Ovary (tissue), 9 donors: ENCODE data around the gene TMEM117. TPM values are rescaled to one million over a fixed set of nuclear protein-coding genes. Genes with fewer than 3 reads are reported as not detected.

Experiments
- DNase-seq, 5 donors: peaks; one replicate each; pipeline ENCODE4 v3.0.0-alpha.2; 2019 to 2020
- H3K27ac ChIP-seq, 2 donors: fragments of 200-600 bp; one replicate each; pipeline versions ENCODE4 v1.5.1 to v1.8.0; 2019 to 2022
- H3K27me3 ChIP-seq: fragments of 200-600 bp; one replicate; pipeline ENCODE4 v1.8.0; 2022
- H3K36me3 ChIP-seq: fragments of 200-600 bp; sonication (generic); one replicate; pipeline ENCODE4 v1.5.1; 2019
- H3K4me1 ChIP-seq: one replicate; pipeline ENCODE4 v1.8.1; 2013; ENCODE audit warnings: mild to moderate bottlenecking, moderate library complexity; ENCODE audit not compliant: insufficient read depth
- H3K4me3 ChIP-seq: fragments of 200-600 bp; sonication (generic); one replicate; pipeline ENCODE4 v1.5.1; 2017
- H3K9me3 ChIP-seq, 2 donors: fragments of 200-600 bp in 1 of 2; sonication (generic) in 1 of 2; one replicate each; pipeline versions ENCODE4 v1.5.1 to v1.8.1; 2013 to 2019; ENCODE audit warnings: mild to moderate bottlenecking in 1 of 2, moderate library complexity in 1 of 2
- CTCF ChIP-seq, 3 donors: fragments of 450-650 bp in 2 of 3; fragments of 200-600 bp in 1 of 3; IDR thresholded peaks; one replicate each; pipeline versions ENCODE4 v1.5.1 to v1.8.0; 2016 to 2022; ENCODE audit warnings: antibody characterized with exemption in 3 of 3, mild to moderate bottlenecking in 1 of 3
- EP300 ChIP-seq: sonication (generic); formaldehyde crosslinking; IDR thresholded peaks from one replicate; pipeline ENCODE4 v1.6.1; 2017; ENCODE audit warnings: antibody characterized with exemption
- POLR2A ChIP-seq: fragments of 450-650 bp; IDR thresholded peaks from one replicate; pipeline ENCODE4 v1.6.1; 2017; ENCODE audit warnings: antibody characterized with exemption, mild to moderate bottlenecking, moderate library complexity
- WGBS, 3 donors: extraction: QIAGEN DNeasy Blood & Tissue Kit in 1 of 3; methylation state at CpG; one replicate each; pipeline versions ENCODE4 v1.1.5 to v1.1.7; 2013 to 2017; 5-methylcytosine and 5-hydroxymethylcytosine counted together
- intact Hi-C, 4 donors: fragments of 100-400 bp; cut with DNase I; formaldehyde crosslinking; loops; one replicate each; pipeline versions ENCODE4 v1.11.0 to v1.15.1; 2022 to 2023
- polyA plus RNA-seq, 2 donors: library from polyadenylated mRNA; stranded (reverse); fragments of 200-250 nt in 1 of 2; fragments of 350-450 nt in 1 of 2; fragmentation: Illumina TruSeq in 1 of 2; extraction: RNeasy Lipid Tissue Mini Kit (QIAGEN cat#74804) in 1 of 2; gene quantifications; one replicate each; pipeline ENCODE4 v1.2.3, GENCODE V29; 2013 to 2014
- total RNA-seq, 7 donors: library from RNA; depleted of rRNA in 2 of 7; stranded (reverse); fragments of >200 nt in 2 of 7; fragmentation: NEBNext Ultra II Directional in 3 of 7; extraction: Animal tissue kit (Norgen Biotek cat#: 25700) in 3 of 7; gene quantifications; one replicate each; pipeline versions ENCODE4 v1.1.0 to v1.2.4, GENCODE V29; 2016 to 2023
- donor health status: DM: no; HTN: no; CAD: no; lungs with moderate emphysema.
- donor health status: DM: no; HTN: no; CAD: no.
- donor health status: Bipolar disorder and iron deficiency.
- donor health status: DM: yes; HTN: yes; CAD: no.
- donor health status: DM: no; HTN: no; CAD: no.
- donor health status: DM: yes; HTN: yes; CAD: no.

TMEM117 gene
- total and polyA plus RNA-seq, 9 donors: 3.5 to 19.3 (median 6.3) TPM

DNA sequence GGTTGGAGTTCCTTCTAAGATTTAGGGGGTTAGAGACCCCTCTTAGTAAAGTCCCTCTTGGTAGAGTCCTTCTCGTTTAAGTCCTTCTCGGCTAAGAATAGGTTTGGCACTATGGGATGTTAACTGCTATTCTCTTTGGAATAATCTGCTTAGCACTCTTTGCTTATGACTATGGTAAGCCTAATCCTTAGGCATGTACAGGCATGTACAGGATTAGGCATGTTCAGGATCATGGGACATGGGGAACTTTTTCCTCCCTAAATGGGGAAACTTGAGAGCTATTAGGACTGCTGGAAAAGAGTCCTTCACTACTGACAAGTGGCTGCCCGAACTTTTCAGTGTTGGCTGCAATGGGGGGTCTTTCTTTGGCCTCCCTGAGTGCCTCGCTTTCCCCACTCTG, 193.3 kb downstream of the TMEM117 start:
- intact Hi-C loops: no loop called here
- DNase-seq: no peak
- TF ChIP-seq POLR2A (no peak), EP300 (no peak), CTCF (IDR thresholded peaks at IDR 0.05) (no peak)
- 94 to 98% (median 97%) methylated on average over 4 of the region's 4 CpGs for WGBS, 3 donors
- Histone ChIP-seq H3K27me3 (no peaks in the 10 kb centered on the region), H3K4me1 (no peaks in the 10 kb centered on the region), H3K27ac (no peak overlapping the region), H3K36me3 (no peaks in the 10 kb centered on the region), H3K9me3 (peaks cover 0 to 3% of the 10 kb centered on the region in 2 donors), H3K4me3 (no peak overlapping the region)

GRCh38 chr12:44031472-44032185, 195.7 kb downstream of the TMEM117 start:
- intact Hi-C loops: no loop called here
- Histone ChIP-seq H3K36me3 (no peaks in the 10 kb centered on the region), H3K9me3 (peaks cover 0 to 3% of the 10 kb centered on the region in 2 donors), H3K4me1 (no peaks in the 10 kb centered on the region), H3K27me3 (no peaks in the 10 kb centered on the region), H3K27ac (no peak overlapping the region), H3K4me3 (no peak overlapping the region)
- WGBS, 3 donors: 94 to 100% (median 97%) methylated on average over 1 of the region's 1 CpG
- DNase-seq: no peak
- TF ChIP-seq EP300: no peak
- no peak for TF ChIP-seq CTCF (IDR thresholded peaks at IDR 0.05)
- no peak for TF ChIP-seq POLR2A

GRCh38 chr12:44034906-44035305, 199.0 kb downstream of the TMEM117 start:
- no peak overlapping the region for H3K4me3 ChIP-seq

DNA sequence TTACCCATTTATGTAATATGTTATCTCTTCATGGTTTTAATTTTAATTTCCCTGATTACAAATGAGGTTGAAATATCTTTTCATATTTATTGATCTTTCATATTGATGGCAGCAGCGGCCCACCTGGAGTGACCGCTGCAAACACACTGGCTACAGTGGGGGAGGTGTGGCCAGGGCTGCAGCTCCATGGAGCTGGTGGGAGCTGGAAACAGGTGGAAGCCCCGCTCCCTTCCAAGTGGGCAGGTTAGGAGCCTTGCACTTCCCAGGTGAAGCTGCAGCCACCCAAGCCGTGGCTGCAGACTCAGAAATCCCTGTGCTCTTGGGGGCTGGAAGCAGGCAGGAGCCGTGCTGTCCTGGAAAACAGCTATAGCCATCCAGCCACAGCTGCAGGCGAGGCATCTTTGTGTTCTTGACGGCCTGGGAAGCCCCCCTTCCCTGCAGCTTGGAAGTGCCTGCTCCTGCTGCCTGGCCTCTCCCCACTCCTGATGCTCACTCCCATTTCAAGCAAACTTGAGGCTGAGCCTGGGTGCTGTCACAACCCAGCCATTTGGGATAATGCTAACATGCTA, 201.1 kb downstream of the TMEM117 start:
- no peak for DNase-seq
- Histone ChIP-seq H3K4me3 (no peak overlapping the region), H3K27ac (no peak overlapping the region), H3K4me1 (no peaks in the 10 kb centered on the region), H3K27me3 (no peaks in the 10 kb centered on the region), H3K36me3 (no peaks in the 10 kb centered on the region), H3K9me3 (no peaks in the 10 kb centered on the region)
- 84 to 88% (median 85%) methylated on average over 6 to 7 of the region's 7 CpGs for WGBS, 3 donors
- intact Hi-C loops: no loop called here
- no peak for TF ChIP-seq POLR2A
- no peak for TF ChIP-seq EP300
- no peak for TF ChIP-seq CTCF (IDR thresholded peaks at IDR 0.05)

More at GRCh38 chr12:44034906-44035305, 199.0 kb downstream of the TMEM117 start:
- Histone ChIP-seq H3K27ac (no peak overlapping the region), H3K36me3 (no peaks in the 10 kb centered on the region), H3K4me1 (no peaks in the 10 kb centered on the region), H3K27me3 (no peaks in the 10 kb centered on the region), H3K9me3 (peaks cover 0 to 3% of the 10 kb centered on the region in 2 donors)
- intact Hi-C loops: no loop called here
- TF ChIP-seq POLR2A (no peak), EP300 (no peak), CTCF (IDR thresholded peaks at IDR 0.05) (no peak)
- no peak for DNase-seq
- 85 to 91% (median 91%) methylated on average over 5 of the region's 5 CpGs for WGBS, 3 donors
